Brain microvascular endothelial cell (primary cell): ENCODE data around the gene IGFBP2.

Experiments used
- DNase-seq: peaks from one replicate; pipeline ENCODE4 v3.0.0-alpha.2; 2020
- H3K27ac ChIP-seq: fragments of 250-450 bp; sonication (Bioruptor Pico); 2 replicates; pipeline ENCODE4 v1.5.1; 2020; ENCODE audit warnings: mild to moderate bottlenecking, moderate library complexity
- H3K27me3 ChIP-seq: fragments of 250-450 bp; sonication (Bioruptor Pico); replicated peaks from 2 replicates; pipeline ENCODE4 v1.5.1; 2020; ENCODE audit warnings: mild to moderate bottlenecking
- H3K36me3 ChIP-seq: fragments of 250-450 bp; sonication (Bioruptor Pico); replicated peaks from 2 replicates; pipeline ENCODE4 v1.5.1; 2020; ENCODE audit warnings: mild to moderate bottlenecking
- H3K4me3 ChIP-seq: 2 replicates; pipeline ENCODE4 v1.5.1; 2011; ENCODE audit warnings: low read depth, mild to moderate bottlenecking, control low read depth, low read length, moderate library complexity
- in situ Hi-C: cut with HindIII; loops from 2 replicates; pipeline ENCODE4 v1.10.0; 2017; ENCODE audit warnings: low sequenced_read_pairs, low pct_ligation_motif_present
- TF ChIP-seq, protein P1 (sequence below): IDR thresholded peaks from 2 replicates; pipeline ENCODE4 v1.5.1; 2011; ENCODE audit warnings: low read depth, mild to moderate bottlenecking, moderate library complexity, low read length, control low read depth, inconsistent platforms; ENCODE audit errors: missing control alignments

Gene IGFBP2

DNA sequence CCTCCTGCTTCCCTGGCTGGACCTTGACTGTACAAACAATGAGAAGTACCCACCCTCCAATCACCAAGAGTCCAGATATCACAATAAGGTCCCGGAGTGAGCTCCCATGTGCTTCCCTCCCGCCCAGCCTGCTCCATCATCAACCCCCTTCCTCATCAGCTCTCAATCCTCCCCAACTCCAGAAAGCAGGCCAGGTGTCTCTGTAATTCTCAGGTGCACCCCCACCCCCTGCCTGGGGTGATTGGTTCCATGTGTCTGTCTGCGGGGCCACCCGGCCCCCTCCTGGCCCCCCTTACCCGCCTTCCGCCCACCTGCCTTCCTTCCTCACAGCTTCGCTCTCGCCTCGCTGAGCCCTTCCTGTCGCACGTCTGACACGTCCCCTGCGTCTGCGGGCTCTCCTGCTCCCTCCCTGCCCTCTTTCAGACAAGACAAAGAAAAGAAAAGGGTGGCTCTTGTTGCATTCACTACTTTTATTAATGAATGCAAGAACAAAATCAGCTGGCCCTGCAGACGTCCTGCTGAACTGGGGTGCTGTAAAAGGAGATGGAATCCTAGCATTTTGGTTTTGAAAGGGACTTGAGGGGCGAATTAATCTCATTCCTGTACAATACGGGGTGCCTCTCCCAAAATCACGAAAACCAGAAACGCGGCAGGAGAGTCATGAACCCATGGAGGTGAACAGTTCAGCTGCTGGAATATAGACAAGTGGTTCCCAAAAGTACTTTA is 26.5 kb upstream of the IGFBP2 start:
- H3K27me3 ChIP-seq, result no peaks in the 10 kb centered on the region
- in situ Hi-C loops, result no loop called here
- no peak overlapping the region for H3K27ac ChIP-seq
- no peak overlapping the region for H3K4me3 ChIP-seq
- TF ChIP-seq, protein P1, sequence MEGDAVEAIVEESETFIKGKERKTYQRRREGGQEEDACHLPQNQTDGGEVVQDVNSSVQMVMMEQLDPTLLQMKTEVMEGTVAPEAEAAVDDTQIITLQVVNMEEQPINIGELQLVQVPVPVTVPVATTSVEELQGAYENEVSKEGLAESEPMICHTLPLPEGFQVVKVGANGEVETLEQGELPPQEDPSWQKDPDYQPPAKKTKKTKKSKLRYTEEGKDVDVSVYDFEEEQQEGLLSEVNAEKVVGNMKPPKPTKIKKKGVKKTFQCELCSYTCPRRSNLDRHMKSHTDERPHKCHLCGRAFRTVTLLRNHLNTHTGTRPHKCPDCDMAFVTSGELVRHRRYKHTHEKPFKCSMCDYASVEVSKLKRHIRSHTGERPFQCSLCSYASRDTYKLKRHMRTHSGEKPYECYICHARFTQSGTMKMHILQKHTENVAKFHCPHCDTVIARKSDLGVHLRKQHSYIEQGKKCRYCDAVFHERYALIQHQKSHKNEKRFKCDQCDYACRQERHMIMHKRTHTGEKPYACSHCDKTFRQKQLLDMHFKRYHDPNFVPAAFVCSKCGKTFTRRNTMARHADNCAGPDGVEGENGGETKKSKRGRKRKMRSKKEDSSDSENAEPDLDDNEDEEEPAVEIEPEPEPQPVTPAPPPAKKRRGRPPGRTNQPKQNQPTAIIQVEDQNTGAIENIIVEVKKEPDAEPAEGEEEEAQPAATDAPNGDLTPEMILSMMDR, result no peak
- no peaks in the 10 kb centered on the region for H3K36me3 ChIP-seq
- no peak for DNase-seq

DNA sequence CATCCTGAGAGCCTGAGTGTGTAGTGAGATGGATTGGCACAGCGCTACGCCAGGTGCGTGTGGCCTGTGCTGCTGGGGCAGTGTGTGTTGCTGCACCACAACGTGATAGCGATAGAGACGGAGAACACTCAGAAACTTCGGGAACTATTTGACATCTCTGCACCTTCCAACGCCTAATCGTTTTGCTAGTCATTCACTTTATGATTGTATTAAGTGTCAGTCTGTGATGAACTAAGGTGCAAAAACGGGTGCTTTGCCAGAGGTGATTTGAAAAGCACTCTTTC is 26.0 kb upstream of the IGFBP2 start:
- in situ Hi-C loops, result no loop called here
- DNase-seq, result no peak
- H3K27me3 ChIP-seq, result no peaks in the 10 kb centered on the region

DNA sequence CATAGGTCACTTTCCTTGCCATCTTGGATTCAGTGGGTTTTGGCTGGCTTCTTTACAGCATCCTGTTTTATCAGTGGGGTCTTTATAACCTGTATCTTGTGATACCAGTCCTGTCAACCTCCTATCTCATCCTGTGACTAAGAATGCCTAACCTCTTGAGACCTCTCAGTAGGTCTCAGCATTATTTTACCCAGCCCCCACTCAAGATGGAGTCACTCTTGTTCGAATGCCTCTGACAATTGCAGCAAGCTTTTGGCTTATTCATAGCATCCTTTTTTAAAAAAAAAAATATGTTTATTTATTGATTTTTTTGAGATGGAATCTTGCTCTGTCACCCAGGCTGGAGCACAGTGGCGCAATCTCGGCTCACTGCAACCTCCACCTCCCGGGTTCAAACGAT is 24.7 kb upstream of the IGFBP2 start:
- no peak overlapping the region for H3K27ac ChIP-seq
- TF ChIP-seq, protein P1, result no peak
- DNase-seq, result no peak
- no peak overlapping the region for H3K4me3 ChIP-seq
- no peaks in the 10 kb centered on the region for H3K36me3 ChIP-seq
- in situ Hi-C loops, result no loop called here
- H3K27me3 ChIP-seq, result no peaks in the 10 kb centered on the region

More for the DNA sequence above, 26.0 kb upstream of the IGFBP2 start:
- Histone ChIP-seq H3K36me3 (no peaks in the 10 kb centered on the region), H3K4me3 (no peak overlapping the region), H3K27ac (no peak overlapping the region)
- TF ChIP-seq, protein P1, result no peak

DNA sequence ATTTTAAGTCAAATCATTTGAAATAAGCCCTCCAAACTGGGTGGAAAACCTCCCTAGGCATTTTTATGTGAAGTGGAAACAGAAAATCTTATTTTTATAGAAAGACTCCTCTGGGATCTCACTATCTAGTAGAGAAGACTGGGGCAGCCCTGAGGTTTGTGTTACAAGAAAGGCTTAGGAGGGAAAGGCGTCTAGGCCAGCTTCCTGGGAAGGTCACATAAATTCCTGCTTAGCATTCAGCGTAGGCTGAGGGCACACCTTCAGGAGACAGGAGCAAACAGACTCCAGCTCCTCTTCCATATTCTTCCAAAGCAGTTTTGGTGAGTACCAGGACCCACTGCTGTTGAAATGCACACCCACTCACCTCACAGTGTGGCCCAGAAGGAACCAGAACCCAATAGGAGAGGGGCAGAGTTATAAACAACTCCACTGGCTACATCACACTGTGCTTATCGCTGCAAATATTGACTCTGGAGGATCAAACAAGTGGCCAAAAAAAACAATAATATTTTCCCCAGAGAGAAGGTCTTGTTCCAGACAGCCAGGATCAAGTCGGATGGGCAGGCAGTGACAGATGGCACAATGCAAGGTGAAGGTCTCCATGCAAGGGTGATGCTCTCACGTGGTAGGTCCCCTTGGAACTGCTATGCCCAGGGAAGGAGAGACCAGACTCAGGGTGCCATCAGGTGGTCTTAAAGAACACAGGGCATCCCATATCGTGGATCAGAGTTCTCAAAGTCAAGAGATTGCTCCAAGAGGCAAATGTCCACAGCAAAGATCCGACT is 17.7 kb upstream of the IGFBP2 start:
- Histone ChIP-seq H3K36me3 (no peaks in the 10 kb centered on the region), H3K27me3 (no peaks in the 10 kb centered on the region), H3K27ac (no peak overlapping the region), H3K4me3 (no peak overlapping the region)
- TF ChIP-seq, protein P1, result no peak
- DNase-seq, result no peak
- in situ Hi-C loops, result no loop called here

DNA sequence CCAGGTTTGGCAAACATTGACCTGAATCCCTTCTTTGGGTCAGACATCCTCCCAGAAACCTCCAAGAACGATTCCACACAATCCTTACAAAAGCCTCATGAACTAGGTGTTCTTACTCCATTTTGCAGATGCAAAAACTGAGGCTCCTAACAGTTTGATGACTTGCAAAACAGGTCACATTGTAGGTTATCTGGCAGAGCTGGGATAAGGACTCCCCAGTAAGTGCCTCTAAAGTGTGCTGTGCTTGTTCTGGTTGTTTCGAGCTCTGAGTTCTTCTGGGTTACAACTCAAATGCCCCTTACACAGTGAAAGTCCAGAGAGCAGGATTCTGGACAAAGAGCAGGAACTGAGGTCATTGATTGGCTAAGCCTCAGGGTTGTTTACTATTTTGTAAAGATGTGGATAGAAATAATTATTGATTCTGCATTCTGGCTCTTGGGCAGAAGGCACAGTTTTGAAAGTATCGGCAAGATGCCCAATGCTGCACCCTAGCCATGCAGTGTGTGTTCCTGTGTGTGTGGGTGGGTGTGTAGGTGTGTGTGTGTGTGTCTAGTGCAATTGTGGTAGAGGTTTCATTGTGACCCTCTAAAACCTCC is 17.0 kb upstream of the IGFBP2 start:
- Histone ChIP-seq H3K4me3 (no peak overlapping the region), H3K27me3 (no peaks in the 10 kb centered on the region), H3K36me3 (no peaks in the 10 kb centered on the region), H3K27ac (no peak overlapping the region)
- in situ Hi-C loops, result no loop called here
- no peak for DNase-seq
- TF ChIP-seq, protein P1, result no peak
